Measurements from ENCODE around the gene NPAT.

Gene NPAT

DNA sequence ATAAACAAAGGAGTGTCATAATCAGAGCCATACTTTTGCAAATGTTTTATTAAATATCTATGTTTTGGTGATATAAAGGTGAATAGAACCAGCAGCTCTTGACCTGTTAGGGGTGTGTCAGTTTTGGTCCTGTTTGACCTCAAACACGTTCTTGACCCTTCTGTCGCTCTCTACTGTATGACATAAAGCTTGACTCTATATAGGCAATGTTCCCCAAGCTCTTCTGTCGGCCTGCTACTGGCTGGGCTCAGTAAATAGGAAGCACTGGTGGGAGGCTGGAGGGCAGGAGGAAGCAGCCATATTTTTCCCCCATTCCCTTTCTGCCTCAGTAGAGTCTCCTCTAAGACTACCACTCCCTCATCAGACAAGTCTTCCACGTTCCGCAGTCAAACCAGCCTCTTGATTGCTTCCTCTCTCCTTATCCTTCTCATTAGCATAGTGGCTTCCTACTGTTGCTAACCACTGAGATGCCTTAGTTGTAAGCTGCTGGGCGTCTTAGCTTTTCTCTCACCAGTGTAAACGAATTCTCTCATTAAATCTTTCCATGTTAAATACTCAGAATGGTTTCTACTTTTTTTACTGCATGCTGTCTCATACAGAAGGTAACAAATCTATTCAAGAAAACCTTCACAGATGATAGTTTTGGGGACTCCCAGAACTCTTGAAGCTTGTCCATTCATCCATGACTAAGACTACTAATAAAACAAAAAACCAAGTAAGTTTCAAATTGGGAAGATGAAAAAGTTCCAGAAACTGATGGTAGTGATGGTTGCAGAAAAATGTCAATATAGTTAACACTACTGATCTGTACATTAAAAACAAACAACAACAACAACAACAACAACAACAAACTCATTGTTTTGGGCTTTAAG lies 3.3 kb downstream of the NPAT start:
- Histone ChIP-seq H2AK5ac (ENCODE audit: low read length, severe bottlenecking) (no peak overlapping the region), H3K9me3 (ENCODE audit: control insufficient read depth, low read length) (no peaks in the 10 kb centered on the region), H2BK120ac (ENCODE audit: low read depth, low read length) (no peak overlapping the region), H4K8ac (ENCODE audit: low read length) (peak overlapping the region; percentile 75), H3K14ac (ENCODE audit: low read length in 2 of 2) (peak overlapping the region in 1 of 2 experiments; percentile 29), H3K27ac (ENCODE audit: low read length, poor library complexity, severe bottlenecking) (no peak overlapping the region), H3K23ac (ENCODE audit: low read length in 2 of 2) (peak overlapping the region in 1 of 2 experiments; percentile 55), H3K4me1 (ENCODE audit: control insufficient read depth, insufficient read depth, low read depth, low read length) (peaks cover 3% of the 10 kb centered on the region), H3K9ac (ENCODE audit: low read length) (no peak overlapping the region), H4K91ac (ENCODE audit: low read length) (peak overlapping the region; percentile 23), H2AFZ (ENCODE audit: low read depth, low read length) (no peak overlapping the region), H3K4me2 (ENCODE audit: low read length, poor library complexity, severe bottlenecking) (no peak overlapping the region), H2BK15ac (ENCODE audit: low read depth, poor library complexity, severe bottlenecking) (no peak overlapping the region), H3K27me3 (ENCODE audit: control insufficient read depth in 1 of 2, insufficient read depth in 1 of 2, low read length in 2 of 2) (no peaks in the 10 kb centered on the region), H3K4me3 (ENCODE audit: insufficient read depth in 1 of 2, low read depth in 1 of 2, low read length in 2 of 2) (no peak overlapping the region), H3K36me3 (ENCODE audit: control insufficient read depth in 1 of 2, insufficient read depth in 2 of 2, low read depth in 1 of 2, low read length in 2 of 2) (peaks cover 0 to 5% of the 10 kb centered on the region in 2 experiments), H2BK12ac (ENCODE audit: low read length in 2 of 2) (no peak overlapping the region), H3K79me1 (replicated peaks; ENCODE audit: low read length, poor library complexity, severe bottlenecking) (peaks cover 6% of the 10 kb centered on the region), H3K18ac (ENCODE audit: low read depth in 1 of 2, low read length in 2 of 2) (peak overlapping the region in 1 of 2 experiments; percentile 41), H2BK5ac (ENCODE audit: low read depth, low read length, poor library complexity, severe bottlenecking) (no peak overlapping the region), H3K4ac (ENCODE audit: low read depth in 1 of 2, low read length in 2 of 2) (no peak overlapping the region)
- DNase-seq, result no peak
- 55% methylated on average over 7 of the region's 7 CpGs for WGBS

DNA sequence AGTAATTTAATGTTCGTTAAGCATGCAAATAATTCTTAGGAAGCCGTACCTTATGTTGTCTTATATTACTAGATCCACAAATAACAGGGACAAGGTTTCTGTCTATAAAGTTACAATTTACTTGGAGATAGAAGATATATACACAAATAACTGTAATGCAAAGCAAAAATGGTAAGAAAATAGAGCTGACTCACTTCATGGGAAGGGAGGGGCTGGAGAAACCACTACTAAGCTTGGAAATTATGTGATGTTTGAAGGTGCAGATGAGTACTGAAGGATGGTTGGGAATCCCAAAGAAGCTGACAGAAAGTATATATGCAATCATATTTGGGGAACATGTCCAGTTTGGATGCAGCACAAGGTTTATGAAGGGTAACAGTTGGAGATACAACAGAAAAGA lies 4.0 kb downstream of the NPAT start:
- no peak overlapping the region for H4K8ac ChIP-seq (ENCODE audit: low read length)

DNA sequence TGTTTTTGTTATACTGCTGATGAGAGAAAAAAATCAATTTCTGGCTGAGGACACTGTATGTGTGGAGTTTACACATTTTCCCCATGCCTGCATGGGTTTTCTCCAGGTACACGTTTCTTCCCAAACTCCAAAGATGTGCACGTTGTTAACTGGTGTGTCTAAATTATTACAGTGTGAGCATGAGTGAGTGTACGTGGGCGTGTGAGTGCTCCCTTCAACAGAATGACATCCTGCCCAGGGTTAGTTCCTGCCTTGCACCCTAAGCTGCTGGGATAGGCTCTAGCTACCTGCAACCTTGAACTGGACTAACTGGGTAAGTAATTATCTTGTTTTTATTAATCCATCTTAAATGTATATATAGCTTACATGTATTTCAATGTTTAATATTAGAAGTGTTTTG lies 5.5 kb downstream of the NPAT start:
- H3K4ac ChIP-seq (ENCODE audit: low read depth in 1 of 2, low read length in 2 of 2), result no peak overlapping the region
- no peaks in the 10 kb centered on the region for H3K27me3 ChIP-seq (ENCODE audit: control insufficient read depth in 1 of 2, insufficient read depth in 1 of 2, low read length in 2 of 2)
- H2BK120ac ChIP-seq (ENCODE audit: low read depth, low read length), result no peak overlapping the region
- H3K18ac ChIP-seq (ENCODE audit: low read depth in 1 of 2, low read length in 2 of 2), result no peak overlapping the region
- H2BK15ac ChIP-seq (ENCODE audit: low read depth, poor library complexity, severe bottlenecking), result no peak overlapping the region
- H3K79me1 ChIP-seq (replicated peaks; ENCODE audit: low read length, poor library complexity, severe bottlenecking), result peaks cover 9% of the 10 kb centered on the region
- no peak overlapping the region for H2AK5ac ChIP-seq (ENCODE audit: low read length, severe bottlenecking)
- H3K4me1 ChIP-seq (ENCODE audit: control insufficient read depth, insufficient read depth, low read depth, low read length), result peaks cover 3% of the 10 kb centered on the region
- H3K14ac ChIP-seq (ENCODE audit: low read length in 2 of 2), result no peak overlapping the region
- peak overlapping the region; percentile 60 for H4K8ac ChIP-seq (ENCODE audit: low read length)
- H3K27ac ChIP-seq (ENCODE audit: low read length, poor library complexity, severe bottlenecking), result no peak overlapping the region
- no peak overlapping the region for H3K4me2 ChIP-seq (ENCODE audit: low read length, poor library complexity, severe bottlenecking)
- H4K91ac ChIP-seq (ENCODE audit: low read length), result peak overlapping the region; percentile 39
- WGBS, result 95% methylated on average over 4 of the region's 4 CpGs
- H3K4me3 ChIP-seq (ENCODE audit: insufficient read depth in 1 of 2, low read depth in 1 of 2, low read length in 2 of 2), result no peak overlapping the region
- DNase-seq, result no peak
- H3K36me3 ChIP-seq (ENCODE audit: control insufficient read depth in 1 of 2, insufficient read depth in 2 of 2, low read depth in 1 of 2, low read length in 2 of 2), result peaks cover 6 to 19% of the 10 kb centered on the region in 2 experiments
- H3K23ac ChIP-seq (ENCODE audit: low read length in 2 of 2), result no peak overlapping the region
- no peaks in the 10 kb centered on the region for H3K9me3 ChIP-seq (ENCODE audit: control insufficient read depth, low read length)
- no peak overlapping the region for H2BK12ac ChIP-seq (ENCODE audit: low read length in 2 of 2)
- H2BK5ac ChIP-seq (ENCODE audit: low read depth, low read length, poor library complexity, severe bottlenecking), result no peak overlapping the region
- no peak overlapping the region for H2AFZ ChIP-seq (ENCODE audit: low read depth, low read length)
- no peak overlapping the region for H3K9ac ChIP-seq (ENCODE audit: low read length)

More for the DNA sequence above, 4.0 kb downstream of the NPAT start:
- H3K36me3 ChIP-seq (ENCODE audit: control insufficient read depth in 1 of 2, insufficient read depth in 2 of 2, low read depth in 1 of 2, low read length in 2 of 2), result peaks cover 0 to 10% of the 10 kb centered on the region in 2 experiments
- H3K4me1 ChIP-seq (ENCODE audit: control insufficient read depth, insufficient read depth, low read depth, low read length), result peaks cover 3% of the 10 kb centered on the region
- H3K4me3 ChIP-seq (ENCODE audit: insufficient read depth in 1 of 2, low read depth in 1 of 2, low read length in 2 of 2), result no peak overlapping the region
- no peak overlapping the region for H2AFZ ChIP-seq (ENCODE audit: low read depth, low read length)
- H2BK12ac ChIP-seq (ENCODE audit: low read length in 2 of 2), result no peak overlapping the region
- peaks cover 9% of the 10 kb centered on the region for H3K79me1 ChIP-seq (replicated peaks; ENCODE audit: low read length, poor library complexity, severe bottlenecking)
- H3K9me3 ChIP-seq (ENCODE audit: control insufficient read depth, low read length), result no peaks in the 10 kb centered on the region
- H3K18ac ChIP-seq (ENCODE audit: low read depth in 1 of 2, low read length in 2 of 2), result no peak overlapping the region
- no peak overlapping the region for H3K27ac ChIP-seq (ENCODE audit: low read length, poor library complexity, severe bottlenecking)
- no peak overlapping the region for H3K4ac ChIP-seq (ENCODE audit: low read depth in 1 of 2, low read length in 2 of 2)
- H3K14ac ChIP-seq (ENCODE audit: low read length in 2 of 2), result no peak overlapping the region
- H4K91ac ChIP-seq (ENCODE audit: low read length), result no peak overlapping the region
- H2AK5ac ChIP-seq (ENCODE audit: low read length, severe bottlenecking), result no peak overlapping the region
- no peaks in the 10 kb centered on the region for H3K27me3 ChIP-seq (ENCODE audit: control insufficient read depth in 1 of 2, insufficient read depth in 1 of 2, low read length in 2 of 2)
- H3K23ac ChIP-seq (ENCODE audit: low read length in 2 of 2), result no peak overlapping the region
- DNase-seq, result peak; percentile 22
- H2BK5ac ChIP-seq (ENCODE audit: low read depth, low read length, poor library complexity, severe bottlenecking), result no peak overlapping the region
- H3K9ac ChIP-seq (ENCODE audit: low read length), result no peak overlapping the region
- H2BK120ac ChIP-seq (ENCODE audit: low read depth, low read length), result no peak overlapping the region
- H2BK15ac ChIP-seq (ENCODE audit: low read depth, poor library complexity, severe bottlenecking), result no peak overlapping the region
- no CpG with 5 or more reads among the region's 2 CpGs for WGBS
- H3K4me2 ChIP-seq (ENCODE audit: low read length, poor library complexity, severe bottlenecking), result no peak overlapping the region

DNA sequence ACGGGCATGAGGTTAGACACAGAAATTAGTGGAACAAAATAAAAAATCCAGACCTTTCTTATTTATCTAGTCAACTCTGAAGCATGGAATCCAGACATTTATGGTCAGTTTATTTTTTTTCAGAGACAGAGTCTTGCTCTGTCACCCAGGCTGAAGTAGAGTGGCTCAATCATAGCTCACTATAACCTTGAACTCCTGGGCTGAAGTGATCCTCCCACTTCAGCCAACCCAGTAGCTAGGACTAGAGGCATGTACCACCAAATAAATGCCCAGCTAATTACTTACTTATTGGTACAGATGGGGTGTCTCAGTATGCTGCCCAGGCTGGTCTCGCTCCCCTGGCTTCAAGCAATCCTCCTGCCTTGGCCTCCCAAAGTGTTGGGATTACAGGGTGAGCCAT lies 8.7 kb downstream of the NPAT start:
- Histone ChIP-seq H4K8ac (ENCODE audit: low read length) (no peak overlapping the region), H3K18ac (ENCODE audit: low read depth in 1 of 2, low read length in 2 of 2) (no peak overlapping the region), H2BK12ac (ENCODE audit: low read length in 2 of 2) (no peak overlapping the region), H3K36me3 (ENCODE audit: control insufficient read depth in 1 of 2, insufficient read depth in 2 of 2, low read depth in 1 of 2, low read length in 2 of 2) (peaks cover 13 to 37% of the 10 kb centered on the region in 2 experiments), H3K4ac (ENCODE audit: low read depth in 1 of 2, low read length in 2 of 2) (no peak overlapping the region), H2BK120ac (ENCODE audit: low read depth, low read length) (no peak overlapping the region), H3K27me3 (ENCODE audit: control insufficient read depth in 1 of 2, insufficient read depth in 1 of 2, low read length in 2 of 2) (no peaks in the 10 kb centered on the region), H3K14ac (ENCODE audit: low read length in 2 of 2) (no peak overlapping the region), H3K9me3 (ENCODE audit: control insufficient read depth, low read length) (no peaks in the 10 kb centered on the region), H3K79me1 (replicated peaks; ENCODE audit: low read length, poor library complexity, severe bottlenecking) (peaks cover 16% of the 10 kb centered on the region), H3K4me1 (ENCODE audit: control insufficient read depth, insufficient read depth, low read depth, low read length) (no peaks in the 10 kb centered on the region), H3K4me2 (ENCODE audit: low read length, poor library complexity, severe bottlenecking) (no peak overlapping the region), H4K91ac (ENCODE audit: low read length) (no peak overlapping the region), H3K4me3 (ENCODE audit: insufficient read depth in 1 of 2, low read depth in 1 of 2, low read length in 2 of 2) (no peak overlapping the region), H2BK15ac (ENCODE audit: low read depth, poor library complexity, severe bottlenecking) (no peak overlapping the region), H3K23ac (ENCODE audit: low read length in 2 of 2) (no peak overlapping the region), H2BK5ac (ENCODE audit: low read depth, low read length, poor library complexity, severe bottlenecking) (no peak overlapping the region), H2AK5ac (ENCODE audit: low read length, severe bottlenecking) (no peak overlapping the region), H2AFZ (ENCODE audit: low read depth, low read length) (no peak overlapping the region), H3K27ac (ENCODE audit: low read length, poor library complexity, severe bottlenecking) (no peak overlapping the region), H3K9ac (ENCODE audit: low read length) (no peak overlapping the region)
- no peak for DNase-seq
- WGBS, result 100% methylated on average over 1 of the region's 2 CpGs
